Astrocyte of the spinal cord (primary cell): ENCODE results near the gene CAST.
"Not testable (repeated sequence)": the region's sequence is repeated elsewhere in the genome, so short reads cannot be mapped to it uniquely, and the experiment has no call there.

Experiments used
- DNase-seq: peaks from one replicate; pipeline ENCODE4 v3.0.0; 2011; ENCODE audit warnings: low read depth, low spot score
- H3K4me3 ChIP-seq: 2 replicates; pipeline ENCODE4 v1.5.1; 2011; ENCODE audit warnings: low read depth, mild to moderate bottlenecking, low read length, moderate library complexity
- in situ Hi-C: cut with HindIII; loops from 2 replicates; pipeline ENCODE4 v1.10.0; 2017; ENCODE audit warnings: low sequenced_read_pairs
- TF ChIP-seq, protein P1 (sequence below): IDR thresholded peaks from 2 replicates; pipeline ENCODE4 v1.5.1; 2012; ENCODE audit warnings: low read depth, mild to moderate bottlenecking, low read length, inconsistent platforms

CAST gene

GRCh38 chr5:96734871-96735325 lies 72.7 kb downstream of the CAST start:
- TF ChIP-seq, protein P1, sequence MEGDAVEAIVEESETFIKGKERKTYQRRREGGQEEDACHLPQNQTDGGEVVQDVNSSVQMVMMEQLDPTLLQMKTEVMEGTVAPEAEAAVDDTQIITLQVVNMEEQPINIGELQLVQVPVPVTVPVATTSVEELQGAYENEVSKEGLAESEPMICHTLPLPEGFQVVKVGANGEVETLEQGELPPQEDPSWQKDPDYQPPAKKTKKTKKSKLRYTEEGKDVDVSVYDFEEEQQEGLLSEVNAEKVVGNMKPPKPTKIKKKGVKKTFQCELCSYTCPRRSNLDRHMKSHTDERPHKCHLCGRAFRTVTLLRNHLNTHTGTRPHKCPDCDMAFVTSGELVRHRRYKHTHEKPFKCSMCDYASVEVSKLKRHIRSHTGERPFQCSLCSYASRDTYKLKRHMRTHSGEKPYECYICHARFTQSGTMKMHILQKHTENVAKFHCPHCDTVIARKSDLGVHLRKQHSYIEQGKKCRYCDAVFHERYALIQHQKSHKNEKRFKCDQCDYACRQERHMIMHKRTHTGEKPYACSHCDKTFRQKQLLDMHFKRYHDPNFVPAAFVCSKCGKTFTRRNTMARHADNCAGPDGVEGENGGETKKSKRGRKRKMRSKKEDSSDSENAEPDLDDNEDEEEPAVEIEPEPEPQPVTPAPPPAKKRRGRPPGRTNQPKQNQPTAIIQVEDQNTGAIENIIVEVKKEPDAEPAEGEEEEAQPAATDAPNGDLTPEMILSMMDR = no peak
- in situ Hi-C loops = no loop called here
- peak; percentile 23 for DNase-seq
- H3K4me3 ChIP-seq = no peak overlapping the region

- DNase-seq = no peak
- H3K4me3 ChIP-seq = no peak overlapping the region
- TF ChIP-seq, protein P1 = no peak
- in situ Hi-C loops = no loop called here
Measured at GRCh38 chr5:96736937-96737336, 74.8 kb downstream of the CAST start.

DNA sequence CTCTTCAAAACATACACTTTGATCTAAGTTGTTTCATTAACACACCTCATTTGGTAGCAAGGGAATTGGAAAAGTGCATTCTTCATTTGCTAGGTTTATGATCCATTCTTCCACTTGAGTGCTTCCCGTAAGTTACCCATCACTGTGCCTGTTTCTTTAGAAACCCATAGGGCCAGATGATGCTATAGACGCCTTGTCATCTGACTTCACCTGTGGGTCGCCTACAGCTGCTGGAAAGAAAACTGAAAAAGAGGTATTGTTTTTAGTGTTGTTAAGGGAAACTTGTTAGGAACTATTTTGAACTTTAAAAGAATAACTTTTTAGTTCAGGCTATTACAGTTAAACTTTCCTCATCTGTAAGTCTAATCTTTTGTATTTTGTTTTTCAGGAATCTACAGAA lies 78.9 kb downstream of the CAST start:
- DNase-seq = no peak
- TF ChIP-seq, protein P1 = no peak
- in situ Hi-C loops = no loop called here
- no peak overlapping the region for H3K4me3 ChIP-seq

GRCh38 chr5:96741891-96742309 lies 79.7 kb downstream of the CAST start:
- in situ Hi-C loops = no loop called here

GRCh38 chr5:96742538-96742937 lies 80.4 kb downstream of the CAST start:
- TF ChIP-seq, protein P1 = no peak
- in situ Hi-C loops = no loop called here
- H3K4me3 ChIP-seq = no peak overlapping the region
- DNase-seq = no peak

More at GRCh38 chr5:96741891-96742309, 79.7 kb downstream of the CAST start:
- no peak overlapping the region for H3K4me3 ChIP-seq
- DNase-seq = no peak
- TF ChIP-seq, protein P1 = no peak

DNA sequence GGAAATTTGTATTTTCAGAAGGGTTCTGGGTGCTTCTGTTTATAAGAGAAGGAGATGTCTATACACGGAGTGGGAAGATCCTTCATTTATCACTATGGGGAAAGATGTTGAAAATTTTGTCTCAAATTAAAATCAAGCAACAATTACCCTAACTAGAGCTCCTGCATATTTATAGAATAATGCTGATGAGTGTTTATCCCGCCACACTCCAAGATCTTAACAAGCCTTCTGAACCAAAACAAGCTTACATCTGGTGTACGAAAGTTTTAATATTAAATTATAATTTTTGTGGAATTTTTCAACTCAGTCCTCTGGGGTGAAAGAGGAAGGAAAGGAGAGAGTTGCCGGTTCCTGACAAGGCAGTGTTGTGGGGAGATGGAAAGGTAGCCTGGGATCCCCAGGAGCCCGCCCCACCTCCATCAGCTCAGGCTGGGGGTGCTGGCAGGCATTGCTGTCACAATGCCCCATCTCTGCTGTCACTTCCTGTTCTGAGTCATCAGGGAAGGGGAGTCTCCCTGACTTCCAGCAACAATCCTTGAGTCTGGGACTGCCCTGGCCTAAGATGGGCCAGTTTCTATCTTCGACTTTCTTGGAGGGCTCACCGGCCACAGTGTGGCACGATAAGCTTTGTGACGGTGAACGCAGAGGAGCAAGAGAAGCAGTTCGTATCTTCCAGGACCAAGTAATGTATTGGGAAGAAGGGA lies 81.0 kb downstream of the CAST start:
- DNase-seq = peak; percentile 19
- in situ Hi-C loops = no loop called here
- TF ChIP-seq, protein P1 = no peak
- H3K4me3 ChIP-seq = no peak overlapping the region

- H3K4me3 ChIP-seq = no peak overlapping the region
- in situ Hi-C loops = no loop called here
- DNase-seq = no peak
- TF ChIP-seq, protein P1 = no peak
Measured at GRCh38 chr5:96743805-96744204, 81.6 kb downstream of the CAST start.

DNA sequence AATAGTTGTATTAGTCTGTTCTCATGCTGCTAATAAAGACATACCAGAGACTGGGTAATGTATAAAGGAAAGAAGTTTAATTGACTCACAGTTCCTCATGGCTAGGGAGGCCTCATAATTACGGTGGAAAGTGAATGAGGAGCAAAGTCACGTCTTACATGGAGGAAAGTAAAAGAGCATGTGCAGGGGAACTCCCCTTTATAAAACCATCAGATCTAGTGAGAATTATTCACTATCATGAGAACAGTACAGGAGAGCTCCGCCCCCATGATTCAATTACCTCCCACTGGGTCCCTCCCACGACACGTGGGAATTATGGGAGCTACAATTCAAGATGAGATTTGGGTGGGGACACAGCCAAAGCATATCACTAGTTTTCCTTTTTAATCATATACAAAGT lies 82.0 kb downstream of the CAST start:
- DNase-seq, in situ Hi-C loops: not testable (repeated sequence)

More for the DNA sequence above, 82.0 kb downstream of the CAST start:
- H3K4me3 ChIP-seq = not testable (repeated sequence)
